HG03095 (cell line): ENCODE measurements around the gene DIABLO.
"Not testable (repeated sequence)": the region's sequence is repeated elsewhere in the genome, so short reads cannot be mapped to it uniquely, and the experiment has no call there.

Experiments used
- ATAC-seq: cut with Tn5 transposase; IDR thresholded peaks from one replicate; pipeline ENCODE4 v1.9.1; 2021; ENCODE audit warnings: moderate library complexity; ENCODE audit not compliant: unreplicated experiment

Gene DIABLO

GRCh38 chr12:122215771-122216170 lies 10.1 kb downstream of the DIABLO start:
- ATAC-seq = no peak

GRCh38 chr12:122208073-122208820 lies 17.6 kb downstream of the DIABLO start:
- ATAC-seq = no peak

- ATAC-seq = no peak
Measured at GRCh38 chr12:122207391-122207790, 18.5 kb downstream of the DIABLO start.

- ATAC-seq = no peak
Measured at GRCh38 chr12:122206976-122207375, 18.9 kb downstream of the DIABLO start.

- no peak for ATAC-seq
Measured at GRCh38 chr12:122206111-122206881, 19.6 kb downstream of the DIABLO start.

- no peak for ATAC-seq
Measured at GRCh38 chr12:122205053-122205925, 20.6 kb downstream of the DIABLO start.

GRCh38 chr12:122204167-122205052 lies 21.4 kb downstream of the DIABLO start:
- ATAC-seq = no peak

GRCh38 chr12:122203301-122204166 lies 22.3 kb downstream of the DIABLO start, which contains the start of gene B3GNT4:
Gene B3GNT4, plus strand, starts transcription at chr12:122203709. Its CDS starts 910 bp downstream, at chr12:122204619.
- ATAC-seq = no peak

- not testable (repeated sequence) for ATAC-seq
Measured at GRCh38 chr12:122202811-122203210, 23.0 kb downstream of the DIABLO start.

- ATAC-seq = no peak
Measured at GRCh38 chr12:122202017-122202416, 23.8 kb downstream of the DIABLO start.

GRCh38 chr12:122201381-122201780 lies 24.5 kb downstream of the DIABLO start:
- ATAC-seq = no peak

GRCh38 chr12:122200541-122201175 lies 25.2 kb downstream of the DIABLO start:
- no peak for ATAC-seq

- no peak for ATAC-seq
Measured at GRCh38 chr12:122199484-122200355, 26.1 kb downstream of the DIABLO start.

- ATAC-seq = no peak
Measured at GRCh38 chr12:122197612-122197966, 28.3 kb downstream of the DIABLO start.

- ATAC-seq = no peak
Measured at GRCh38 chr12:122195405-122195804, 30.4 kb downstream of the DIABLO start.

GRCh38 chr12:122194804-122195203 lies 31.0 kb downstream of the DIABLO start:
- ATAC-seq = no peak

- no peak for ATAC-seq
Measured at GRCh38 chr12:122192441-122192840, 33.4 kb downstream of the DIABLO start.
